NCI-H1417 (cell line): ENCODE data around the gene LYL1.

Experiments
- DNase-seq, 3 experiments: peaks; one replicate each; lab custom pipeline; 2025; lab: John Stamatoyannopoulos, UW

Gene LYL1

DNA sequence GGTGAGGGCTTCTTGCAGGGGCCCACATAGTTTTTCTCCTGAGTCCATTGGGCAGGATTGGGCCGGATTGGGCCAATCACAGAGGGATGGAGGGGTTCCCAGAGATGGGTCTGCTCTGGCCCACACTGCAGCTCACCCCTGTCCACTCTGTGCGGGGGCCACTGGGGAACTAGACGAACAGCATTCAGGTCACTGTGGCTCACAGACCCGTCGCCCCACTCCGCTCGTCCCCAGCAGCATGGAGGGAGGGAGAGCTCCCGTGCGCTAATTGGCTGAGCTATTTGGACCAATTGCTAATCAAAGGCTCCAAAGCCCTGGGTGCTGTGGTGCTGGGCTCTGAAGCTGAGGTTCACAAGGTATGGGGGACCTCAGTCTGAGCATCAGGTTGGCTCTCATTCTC lies 26.7 kb upstream of the LYL1 start:
- DNase-seq, result no peak

DNA sequence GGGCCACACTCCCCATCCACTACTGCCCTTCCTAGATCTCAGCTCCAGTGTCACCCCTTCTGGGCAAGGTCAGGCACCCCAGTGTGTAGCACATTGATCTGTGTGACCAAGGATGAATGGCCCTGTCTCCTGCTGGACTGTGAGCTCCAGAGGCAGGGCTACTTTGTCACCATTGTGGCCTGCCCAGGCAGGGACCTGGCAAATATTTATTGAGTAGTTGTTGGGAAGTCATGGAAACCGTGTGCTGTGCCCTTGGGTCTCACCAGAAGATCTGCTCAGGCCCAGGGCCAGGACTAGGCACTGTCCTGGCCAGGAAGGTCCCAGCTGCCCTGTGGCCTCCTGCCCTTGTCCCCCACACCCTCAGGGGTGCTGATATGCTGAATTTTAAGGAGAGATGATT lies 25.9 kb upstream of the LYL1 start:
- DNase-seq, result no peak

DNA sequence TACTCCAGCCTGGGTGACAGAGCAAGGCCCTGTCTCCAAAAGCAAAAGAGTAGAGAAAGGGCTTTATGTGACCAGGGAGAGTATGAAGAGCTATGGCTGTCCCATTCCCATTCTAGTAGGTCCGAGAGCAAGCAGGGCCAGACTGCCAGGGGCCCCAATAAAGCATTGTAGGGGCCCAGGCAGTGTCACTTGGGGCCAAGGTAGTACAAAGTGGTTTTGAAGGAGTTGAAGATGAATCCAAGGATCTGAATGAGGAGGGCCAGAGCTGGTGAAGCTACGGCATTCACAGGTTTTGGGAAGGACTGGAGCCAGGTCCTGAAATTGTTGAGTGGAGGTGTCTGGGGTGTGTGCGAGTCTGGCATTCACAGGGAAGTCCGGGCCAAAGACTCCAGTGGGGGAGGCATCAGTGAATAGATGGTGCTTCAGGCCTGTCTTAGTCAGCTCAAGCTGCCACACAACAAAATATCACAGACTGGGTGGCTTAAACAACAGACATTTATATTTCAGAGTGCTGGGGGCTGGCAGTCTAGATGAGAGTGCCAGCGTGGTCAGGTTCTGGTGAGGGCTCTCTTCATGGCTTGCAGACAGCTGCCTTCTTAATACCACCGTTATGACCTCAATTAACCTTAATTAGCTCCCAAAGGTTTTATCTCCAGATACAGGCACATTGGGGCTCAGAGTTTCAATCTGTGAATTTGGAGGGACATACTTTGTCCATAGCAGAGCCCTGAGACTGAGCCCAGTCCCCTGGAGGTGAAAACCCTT lies 25.3 kb upstream of the LYL1 start:
- no peak for DNase-seq

DNA sequence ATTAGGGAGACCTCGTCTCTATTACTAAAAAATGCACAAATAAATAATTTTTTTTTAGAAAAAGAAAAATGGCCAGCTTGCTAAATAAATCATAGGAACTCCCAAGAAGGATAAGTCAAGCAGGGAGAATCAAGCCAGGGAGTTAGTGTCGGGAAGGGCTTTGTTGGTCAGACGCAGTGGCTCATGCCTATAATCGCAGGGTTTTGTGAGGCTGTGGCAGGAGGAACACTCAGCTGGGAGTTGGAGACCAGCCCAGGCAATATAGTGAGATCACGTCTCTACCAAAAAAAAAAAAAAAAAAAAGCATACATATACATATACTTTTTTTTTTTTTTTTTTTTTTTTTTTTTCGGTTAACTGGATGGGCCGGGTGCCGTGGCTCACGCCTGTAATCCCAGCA lies 24.4 kb upstream of the LYL1 start:
- DNase-seq, result no peak

DNA sequence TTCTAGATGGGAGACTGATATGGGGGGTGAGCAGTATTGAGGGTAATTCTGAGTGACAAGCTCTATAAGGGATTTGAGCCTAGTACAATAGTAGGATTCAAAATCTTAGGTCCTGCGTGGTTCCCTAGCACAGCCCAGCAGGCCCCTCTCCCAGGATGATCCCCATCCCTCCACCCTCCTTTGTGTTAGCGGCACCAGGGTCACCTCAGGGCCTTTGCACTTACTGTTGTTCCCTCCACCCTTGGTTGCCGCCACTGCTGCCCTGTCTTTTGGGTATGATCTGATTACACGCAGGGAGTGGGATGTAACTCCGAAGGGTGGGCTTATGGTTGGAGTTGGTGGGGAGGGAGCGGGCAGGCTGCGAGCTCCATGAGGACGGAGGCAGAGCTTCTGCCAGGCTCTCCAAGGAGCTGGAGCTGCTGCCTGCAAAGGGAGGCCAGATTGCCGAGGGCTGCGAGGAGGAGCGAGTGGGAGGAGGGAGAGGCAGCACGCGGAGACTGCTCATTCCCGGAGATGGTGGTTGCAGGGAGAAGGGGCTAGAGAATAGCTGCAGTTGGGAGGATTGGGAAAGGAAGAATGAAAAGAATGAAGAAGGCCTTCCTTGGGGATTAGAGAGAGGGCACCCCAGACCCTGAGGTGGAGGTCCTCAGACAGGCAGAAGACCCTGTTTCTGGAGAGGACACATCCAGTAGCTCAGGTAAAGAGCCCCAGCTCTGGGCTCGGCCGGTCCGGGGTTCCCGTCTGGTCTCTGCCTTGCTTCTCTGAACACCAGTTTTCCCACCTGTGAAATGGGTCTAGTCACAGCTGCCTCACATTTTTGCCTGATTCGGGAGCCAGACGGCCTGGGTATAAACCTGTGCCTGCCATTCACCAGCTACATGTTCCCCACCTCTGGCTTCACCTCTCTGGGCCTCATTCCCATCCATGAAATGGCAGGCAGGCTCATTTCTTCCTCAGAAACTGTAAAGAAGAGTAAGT lies 20.6 kb upstream of the LYL1 start:
- DNase-seq, result no peak

DNA sequence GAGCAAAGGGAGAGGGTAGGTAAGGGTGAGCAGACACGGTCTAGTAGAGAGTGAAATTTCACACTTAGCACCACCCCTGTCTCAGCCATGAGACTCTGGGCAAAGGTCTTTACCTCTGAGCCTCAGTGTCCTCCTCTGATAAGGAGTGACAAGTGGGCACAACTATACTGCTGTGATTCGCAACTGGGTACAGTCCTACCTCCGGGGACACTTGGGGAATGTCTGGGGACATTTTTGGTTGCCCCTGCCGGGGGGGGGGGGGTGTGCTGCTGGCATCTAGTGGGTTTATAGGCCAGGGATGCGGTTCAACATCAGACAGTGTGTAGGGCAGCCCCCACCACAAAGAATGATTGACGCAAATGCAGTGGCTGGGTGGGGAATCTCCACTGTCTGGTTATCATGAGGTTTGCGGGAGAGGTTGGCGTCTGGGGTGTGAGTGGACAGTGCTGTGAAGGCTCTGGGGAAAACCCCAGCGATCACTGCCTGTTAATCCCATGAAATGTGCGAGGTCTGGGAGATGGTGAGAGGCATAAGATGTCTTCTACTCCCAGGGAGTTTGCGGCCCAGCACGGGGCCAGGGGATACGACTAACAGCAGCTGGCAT lies 19.7 kb upstream of the LYL1 start:
- no peak for DNase-seq

DNA sequence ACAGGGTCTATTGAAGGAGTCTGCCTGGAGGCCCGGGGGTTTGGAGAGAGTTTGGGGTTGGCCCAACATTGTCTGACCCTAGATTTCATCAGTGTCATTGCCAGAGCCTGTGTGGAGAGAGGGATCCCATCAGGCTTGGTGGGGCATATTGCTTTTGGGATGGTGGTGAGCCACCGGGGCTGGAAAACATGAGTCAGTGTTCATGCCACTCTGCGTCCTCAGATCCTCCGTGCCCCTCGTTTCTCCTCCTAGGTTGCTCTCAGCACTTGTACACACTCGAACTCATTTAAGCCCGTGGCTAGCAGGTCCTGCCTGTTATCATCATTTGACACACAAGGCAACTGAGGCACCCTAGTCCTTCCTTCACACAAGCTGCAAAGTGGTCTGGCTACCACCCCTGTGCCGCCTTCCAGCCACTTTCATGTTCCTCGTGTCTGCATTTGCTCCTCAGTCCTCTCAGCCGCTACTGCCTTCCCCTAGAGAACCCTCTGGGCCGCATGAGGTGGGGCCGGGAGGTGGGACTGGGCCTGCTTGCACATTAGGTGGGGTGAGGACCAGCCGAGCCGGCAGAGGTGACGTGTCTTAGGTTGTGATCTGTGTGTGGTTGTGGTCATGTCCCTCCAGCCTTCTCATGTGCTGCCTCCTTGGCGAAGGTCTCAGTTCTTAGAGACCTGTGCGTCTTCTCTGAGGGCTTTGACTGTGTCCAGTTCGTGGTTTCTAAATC lies 19.1 kb upstream of the LYL1 start:
- no peak for DNase-seq

DNA sequence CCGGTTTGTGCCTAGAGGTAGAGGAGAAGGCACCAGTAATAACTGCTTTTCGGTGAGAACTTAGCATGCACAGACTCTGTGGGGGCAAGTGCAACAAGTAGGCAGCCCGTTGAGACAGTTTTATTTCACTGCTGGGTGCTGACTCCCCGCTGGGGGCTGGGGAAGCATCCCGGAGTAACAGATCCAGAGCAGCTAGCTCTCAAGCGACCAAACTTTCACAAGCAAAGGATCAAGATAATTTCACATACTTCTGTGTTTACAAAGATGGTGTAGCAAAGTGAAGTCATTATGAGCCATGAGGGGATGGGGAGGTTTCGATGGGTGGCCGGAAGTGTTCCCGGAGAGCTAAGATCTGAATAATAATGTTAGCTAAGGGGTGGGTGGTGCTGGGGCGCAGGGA lies 18.2 kb upstream of the LYL1 start:
- DNase-seq, result no peak

DNA sequence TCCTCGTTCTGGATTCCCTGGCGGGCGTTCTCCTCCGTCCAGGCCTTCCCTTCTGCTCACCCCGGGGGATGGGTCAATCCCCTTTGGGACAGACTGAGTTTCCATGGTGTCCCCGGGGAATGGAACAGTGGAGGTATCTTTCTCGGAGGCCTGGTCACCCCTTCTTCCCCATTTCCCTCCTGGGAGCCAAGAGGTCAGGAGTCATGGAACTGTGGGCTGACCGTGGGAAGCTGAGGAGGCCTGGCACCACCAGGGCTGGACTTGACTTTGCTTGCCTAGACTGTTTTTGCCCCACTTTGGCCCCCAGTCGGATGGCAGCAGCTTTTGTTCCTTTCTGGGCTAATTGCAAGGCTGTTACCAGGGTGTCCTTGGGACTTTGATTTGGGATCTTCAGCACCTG lies 17.4 kb upstream of the LYL1 start:
- no peak for DNase-seq

DNA sequence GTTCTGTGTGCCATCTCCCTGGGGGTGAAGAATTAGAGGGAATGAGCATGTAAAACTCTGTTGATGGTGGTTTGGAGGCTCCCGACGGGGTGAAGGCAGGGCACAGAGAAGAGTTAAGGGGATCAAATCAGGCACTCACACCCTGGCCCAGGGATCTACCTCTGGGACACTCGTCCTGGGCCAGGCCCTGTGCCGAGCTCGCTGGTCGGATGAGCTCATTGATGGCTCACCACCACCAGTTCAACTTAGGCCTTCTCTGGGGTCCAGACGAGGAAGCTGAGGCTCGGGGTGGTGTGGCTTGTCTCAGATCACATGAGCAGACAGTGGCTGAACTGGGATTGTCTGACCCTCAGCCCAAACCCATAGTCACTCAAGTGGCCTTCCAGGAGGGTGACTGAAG lies 17.0 kb upstream of the LYL1 start:
- no peak for DNase-seq

DNA sequence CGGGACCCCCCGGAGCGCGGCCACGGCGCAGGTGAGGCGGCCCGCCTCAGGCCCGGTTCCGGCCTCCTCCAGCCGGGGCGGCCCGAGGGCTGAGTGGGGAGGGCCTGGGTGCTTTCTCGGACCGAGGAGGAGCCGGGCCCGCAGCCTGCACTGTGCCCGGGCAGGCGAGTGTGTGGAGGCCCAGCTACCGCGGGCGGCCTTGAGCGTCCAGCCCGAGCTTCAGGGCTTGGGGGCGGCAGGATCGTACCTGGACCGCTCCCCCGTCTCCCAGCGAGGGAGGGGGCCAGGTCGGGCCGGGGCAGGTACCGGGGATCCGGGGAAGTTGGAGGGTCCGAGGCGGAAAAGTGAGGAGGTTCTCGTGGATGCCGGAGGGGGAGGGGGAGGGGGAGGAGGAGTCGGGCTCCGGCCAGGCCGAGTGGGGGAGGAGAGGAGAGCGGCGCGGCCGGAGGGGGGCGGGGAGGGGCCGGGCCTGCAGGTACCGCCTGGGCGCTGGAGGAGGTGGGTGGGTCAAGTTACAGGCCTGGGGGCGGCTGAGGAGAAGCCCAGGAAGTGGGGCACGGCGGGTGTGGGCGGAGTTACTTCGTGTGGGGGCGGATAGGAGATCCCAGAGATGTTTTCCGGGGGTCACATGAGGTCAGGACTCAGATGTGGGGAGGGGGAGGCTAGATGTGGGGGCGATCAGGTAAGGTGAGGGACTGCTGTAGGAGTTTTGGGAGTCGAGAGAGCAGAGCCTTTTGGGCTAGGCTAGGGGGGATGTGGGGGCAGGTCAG lies 16.0 kb upstream of the LYL1 start:
- DNase-seq, result peak; percentile 7 to 68 (median 59)

DNA sequence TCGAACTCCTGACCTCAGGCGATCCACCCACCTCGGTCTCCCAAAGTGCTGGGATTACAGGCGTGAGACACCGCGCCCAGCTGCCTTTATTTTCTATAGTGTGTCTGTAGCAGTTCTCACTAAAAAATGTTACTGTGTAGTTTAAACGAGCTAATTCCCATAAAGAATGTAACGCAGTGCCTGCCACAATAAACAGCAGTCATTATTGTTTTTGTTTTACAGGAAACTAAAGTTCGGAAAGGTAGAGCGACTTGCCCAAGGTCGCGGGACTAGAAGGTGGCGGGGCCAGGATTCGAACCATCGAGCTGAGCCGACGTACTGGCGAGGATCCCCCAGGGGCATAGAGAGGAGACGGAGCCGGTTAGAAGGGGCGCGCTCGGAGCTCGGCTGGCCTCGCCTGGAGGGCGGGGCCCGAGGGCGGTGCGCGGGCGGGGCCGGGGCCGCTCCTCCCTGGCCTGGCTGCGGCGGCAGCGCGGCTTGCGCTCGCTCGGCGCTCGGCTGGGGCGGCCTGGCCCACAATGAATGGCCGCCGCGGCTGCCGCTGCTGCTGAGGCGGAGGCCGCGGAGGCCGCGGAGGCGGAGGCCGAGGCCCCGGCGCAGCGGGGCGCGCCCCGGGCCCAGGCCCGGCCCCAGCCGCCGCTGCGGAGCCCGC lies 15.2 kb upstream of the LYL1 start, which contains the start of gene NACC1:
TSS of gene NACC1 (plus strand) at position 493 of the 652 bp plus-strand sequence. CDS start 16,944 bp downstream, outside the sequence.
- peak; percentile 85 to 94 (median 94) for DNase-seq

DNA sequence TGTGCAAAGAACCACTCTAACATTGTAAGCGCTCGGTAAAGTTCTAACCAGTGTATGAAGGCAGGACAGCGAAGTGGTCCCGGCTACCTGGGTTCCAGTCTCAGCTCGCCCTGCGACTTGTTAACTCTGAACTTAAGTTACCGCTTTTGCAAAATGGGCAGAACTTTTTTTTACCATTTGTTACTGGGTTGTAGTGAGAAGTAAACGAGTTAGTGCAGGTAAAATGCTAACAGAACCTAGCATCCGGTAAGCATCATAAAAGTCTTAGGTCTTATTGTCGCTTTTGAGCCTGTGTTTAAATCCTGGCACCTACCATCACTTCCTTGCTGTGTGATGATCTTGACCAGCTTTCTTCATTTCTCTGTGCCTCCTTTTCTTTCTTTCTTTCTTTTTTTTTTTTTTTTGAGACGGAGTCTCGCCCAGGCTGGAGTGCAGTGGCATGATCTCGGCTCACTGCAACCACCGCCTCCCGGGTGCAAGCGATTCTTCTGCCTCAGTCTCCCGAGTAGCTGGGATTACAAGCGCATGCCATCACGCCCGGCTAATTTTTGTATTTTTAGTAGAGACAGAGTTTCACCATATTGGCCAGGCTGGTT lies 14.6 kb upstream of the LYL1 start:
- DNase-seq, result no peak

DNA sequence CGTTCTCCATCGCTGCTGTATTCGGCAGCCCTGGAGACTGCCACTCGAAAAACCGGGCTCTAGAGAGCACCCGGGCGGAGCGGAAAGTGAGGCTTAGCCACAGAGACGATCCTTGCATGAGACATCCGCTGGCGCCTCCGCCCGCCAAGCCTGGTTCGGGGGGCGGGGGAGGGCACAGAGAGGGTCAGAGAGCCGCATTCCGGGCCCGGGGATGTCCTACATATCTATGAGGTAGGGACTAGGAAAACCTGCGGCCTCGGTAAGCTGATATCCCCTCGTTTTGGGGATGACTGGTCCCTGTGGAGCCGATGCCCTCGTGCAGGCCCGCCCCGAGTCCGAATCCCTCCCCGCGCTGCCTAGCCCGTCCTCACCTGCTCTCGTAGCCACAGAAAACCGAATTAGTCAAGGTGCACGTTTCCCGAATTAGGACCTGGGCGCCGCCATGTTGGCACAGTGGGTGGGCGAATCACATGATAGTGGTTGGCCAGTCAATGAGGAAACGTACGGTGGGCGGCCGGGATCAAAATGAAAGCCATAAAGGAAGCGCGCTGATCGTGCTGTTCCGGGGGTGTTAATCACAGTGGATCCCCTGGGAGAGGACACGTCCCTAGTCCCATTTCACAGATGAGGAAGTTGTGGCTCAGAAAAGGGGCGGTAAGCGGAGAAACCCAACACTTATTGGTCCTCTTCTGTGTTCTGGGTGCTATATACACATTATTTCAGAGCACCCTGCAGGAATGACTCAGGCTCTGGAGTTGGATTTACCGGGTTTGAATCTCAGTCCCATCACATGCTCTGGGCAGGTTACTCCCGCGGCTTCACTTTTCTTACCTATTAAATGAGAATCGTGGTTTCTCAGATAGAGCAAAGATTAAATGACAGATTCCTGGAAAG lies 13.9 kb upstream of the LYL1 start, which contains the start of gene TRMT1:
TSS of gene TRMT1 (minus strand) at position 459 of the 894 bp plus-strand sequence. CDS start at position 118, 341 bp downstream.
- peak; percentile 81 to 97 (median 95) for DNase-seq

DNA sequence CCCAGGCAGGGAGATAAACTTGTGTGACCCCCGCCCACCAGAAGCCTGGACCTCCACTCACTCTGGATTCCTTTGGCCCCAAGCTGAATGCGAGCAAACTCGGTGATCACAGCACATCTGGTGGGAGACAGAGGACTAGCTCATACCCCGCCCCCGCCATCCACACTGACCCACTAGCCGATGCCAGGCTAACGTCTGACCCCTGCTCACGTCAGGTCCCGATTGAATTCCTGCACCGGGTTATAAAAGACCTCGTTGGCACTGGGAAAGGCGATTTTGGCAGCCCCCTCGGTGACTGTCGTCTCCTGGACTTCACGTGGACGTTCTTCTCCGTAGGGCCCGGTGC lies 13.3 kb upstream of the LYL1 start:
- no peak for DNase-seq

DNA sequence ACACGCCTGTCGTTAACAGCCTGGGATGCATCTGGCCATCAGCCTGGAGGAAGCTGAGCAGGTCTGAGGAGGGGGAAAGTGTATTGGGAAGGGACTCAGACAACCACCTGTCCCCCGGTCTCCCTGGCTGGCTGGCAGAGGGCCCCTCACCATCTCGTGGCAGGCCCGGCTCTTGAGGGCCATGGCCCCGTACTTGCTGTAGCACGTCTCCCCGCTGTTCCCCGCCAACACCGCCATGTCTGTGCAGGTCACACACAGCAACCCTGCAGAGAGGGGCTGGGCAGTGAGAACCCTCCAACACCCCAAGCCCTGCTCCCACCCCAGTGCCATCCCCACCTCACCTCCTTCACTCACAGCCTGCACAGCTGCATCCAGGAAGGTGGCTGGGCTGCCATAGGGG lies 9.9 kb upstream of the LYL1 start:
- no peak for DNase-seq

DNA sequence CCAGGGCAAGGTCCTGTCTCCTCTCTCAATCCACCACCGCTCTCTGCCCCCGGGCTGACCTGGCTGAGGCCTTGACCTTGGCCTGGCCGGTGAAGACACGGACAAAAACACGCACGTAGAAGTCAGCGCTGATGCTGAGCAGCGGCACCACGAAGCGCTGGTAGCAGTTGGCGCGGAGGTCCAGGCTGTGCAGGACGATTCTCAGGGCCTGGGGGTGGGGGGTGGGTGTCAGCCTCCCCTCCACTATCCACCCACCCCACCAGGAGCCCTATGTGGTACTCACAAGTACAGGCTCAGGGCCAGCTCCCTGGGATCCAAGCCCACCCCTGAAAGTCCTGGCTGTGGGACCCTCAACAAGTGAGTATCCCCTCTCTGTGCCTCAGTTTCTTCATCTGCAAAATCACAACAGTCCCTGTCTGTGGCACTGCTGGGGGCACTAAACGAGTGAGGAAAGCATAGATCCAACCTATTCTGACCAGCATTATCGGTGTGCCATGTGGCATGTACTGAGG lies 7.5 kb upstream of the LYL1 start:
- no peak for DNase-seq

DNA sequence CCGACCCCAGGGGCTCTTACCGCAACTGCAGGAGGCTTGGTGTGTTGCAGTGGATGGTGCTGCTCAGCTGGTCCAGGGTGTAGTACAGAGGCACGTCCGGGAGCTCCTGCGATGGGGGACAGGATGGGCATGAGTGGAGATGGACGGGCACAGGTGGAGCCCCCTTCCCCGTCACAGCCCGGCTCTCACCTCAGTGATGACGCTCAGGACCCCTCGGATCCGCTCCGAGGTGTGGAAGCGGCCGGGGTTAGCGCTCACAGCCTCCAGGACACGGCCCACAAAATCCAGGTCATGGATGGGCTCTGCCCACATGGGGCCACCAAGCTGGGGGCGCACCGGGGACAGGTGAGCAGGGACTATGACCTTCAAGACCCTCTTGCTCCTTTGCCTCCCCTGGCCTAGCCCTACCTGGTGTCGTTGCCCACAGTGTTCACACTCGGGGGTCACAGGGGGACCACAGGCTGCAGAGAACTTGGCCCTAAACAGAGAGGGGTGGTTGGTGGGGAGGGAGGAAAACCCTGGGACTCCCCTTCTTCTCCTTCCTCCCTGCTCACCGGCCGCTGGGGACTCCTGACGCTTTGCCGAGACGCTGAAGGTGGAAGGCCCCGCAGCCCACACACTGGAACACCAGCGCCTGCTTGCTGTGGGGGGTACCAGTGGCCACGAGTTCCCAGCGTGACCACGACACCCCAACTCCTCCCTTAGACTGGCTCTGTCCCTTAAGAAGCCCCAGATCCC lies 6.9 kb upstream of the LYL1 start:
- DNase-seq, result no peak
